ENCODE results near the gene HOXD8. TPM values are rescaled to one million over a fixed set of nuclear protein-coding genes. Genes with fewer than 3 reads are reported as not detected.

HOXD8 gene
- total and polyA plus RNA-seq, 10 of the 15 experiments (the other 5 are each of a cell fraction or from before 2014, with no cell fraction given): not detected

- SMC1A ChIA-PET (ENCODE audit: uncharacterized antibody, unreplicated experiment): interaction anchor here (0.8 to 3.1 kb wide), 13 partner anchors 12 to 1035 kb away, joined by 3 to 37 read pairs (median 10); no protein-coding TSS in a partner anchor
- Histone ChIP-seq H3K27me3 (replicated peaks in 1 of 2; ENCODE audit: control insufficient read depth in 2 of 2, insufficient read depth in 2 of 2, low read length in 1 of 2) (peaks cover 7 to 29% of the 10 kb centered on the region in 2 experiments), H3K9me3 (replicated peaks; ENCODE audit: control insufficient read depth, insufficient read depth, low read length) (peaks cover 1% of the 10 kb centered on the region; the same call in 2 of the 3 replicates), H2AFZ (ENCODE audit: control insufficient read depth, low read depth, low read length) (no peak overlapping the region), H3K36me3 (ENCODE audit: control insufficient read depth in 2 of 2, insufficient read depth in 2 of 2, low read length in 1 of 2) (no peaks in the 10 kb centered on the region), H3K27ac (ENCODE audit: control insufficient read depth, insufficient read depth) (no peak overlapping the region), H4K20me1 (ENCODE audit: control insufficient read depth, insufficient read depth) (no peaks in the 10 kb centered on the region), H3K9ac (ENCODE audit: control insufficient read depth, insufficient read depth, low read length) (no peak overlapping the region), H3K79me2 (ENCODE audit: control insufficient read depth, insufficient read depth, low read length) (no peaks in the 10 kb centered on the region), H3K4me3 (no peak overlapping the region), H3K4me2 (ENCODE audit: control insufficient read depth, insufficient read depth) (no peak overlapping the region), H3K4me1 (ENCODE audit: control insufficient read depth, insufficient read depth, low read length) (no peaks in the 10 kb centered on the region)
- TF ChIP-seq NFYA (IDR thresholded peaks at IDR 0.05; ENCODE audit: borderline replicate concordance, low read depth, low read length) (no peak), POLR2AphosphoS5 (IDR thresholded peaks at IDR 0.05; ENCODE audit: low read length) (no peak), RB1 (IDR thresholded peaks at IDR 0.05; ENCODE audit: borderline replicate concordance) (no peak), SREBF2 (IDR thresholded peaks at IDR 0.05; ENCODE audit: low read length) (no peak), FOS (IDR thresholded peaks at IDR 0.05; ENCODE audit: borderline replicate concordance, extremely low read depth, insufficient read length) (no peak)
- RAD21 ChIA-PET (ENCODE audit: unreplicated experiment): interaction anchor here (1.1 to 3.7 kb wide), 10 partner anchors 13 to 1036 kb away, joined by 3 to 25 read pairs (median 12); no protein-coding TSS in a partner anchor
- ATAC-seq (no peak), FAIRE-seq (no peak), DNase-seq (ENCODE audit: low read depth, low spot score) (no peak)
- POLR2A ChIA-PET: no interaction called here
- CTCF ChIA-PET: interaction anchor here (0.6 to 4.3 kb wide), 29 partner anchors 12 to 1034 kb away, joined by 3 to 79 read pairs (median 6); no protein-coding TSS in a partner anchor
- BruUV-seq (replicated peaks): no TSS peak
- in situ Hi-C loops (cut with MboI): loop anchor here (5.0 to 25.0 kb wide), 4 partner anchors 510 to 1210 kb away; no protein-coding TSS in a partner anchor
- intact Hi-C loops (cut with micrococcal nuclease; ENCODE audit: unreplicated experiment): loop anchor here (2.0 to 5.0 kb wide), 6 partner anchors 327 to 1035 kb away; no protein-coding TSS in a partner anchor
- 23% methylated on average over 4 of the region's 4 CpGs for WGBS (ENCODE audit: insufficient coverage, insufficient replicate concordance, low lambda C conversion rate, missing lambda C conversion rate)
Observed at GRCh38 chr2:176127774-176128072, 1.8 kb upstream of the HOXD8 start.
